ENCODE results near the gene PNMT.

- TF ChIP-seq CTCF (conservative IDR thresholded peaks at IDR 0.05) = no peak
- no peak for TF ChIP-seq ZFX (IDR thresholded peaks at IDR 0.05)
These were observed 32.6 kb upstream of the PNMT start for GRCh38 chr17:39635614-39636176.
